IPS-20b (cell line): ENCODE results near the gene ICAM2.

ENCODE experiments used
- H3K27ac ChIP-seq: one replicate; pipeline ENCODE4 v1.5.1; 2013; ENCODE audit warnings: low read length
- H3K27me3 ChIP-seq: 2 replicates; pipeline ENCODE4 v1.6.1; 2013; ENCODE audit warnings: mild to moderate bottlenecking, low read length, inconsistent platforms; ENCODE audit not compliant: insufficient read depth
- H3K36me3 ChIP-seq: 2 replicates; pipeline ENCODE4 v1.6.1; 2013; ENCODE audit warnings: low read depth, mild to moderate bottlenecking, inconsistent platforms, low read length, moderate library complexity; ENCODE audit not compliant: insufficient read depth
- H3K4me1 ChIP-seq: 2 replicates; pipeline ENCODE4 v1.6.1; 2013; ENCODE audit warnings: mild to moderate bottlenecking, control low read depth, inconsistent platforms, low read length, moderate library complexity; ENCODE audit not compliant: insufficient read depth
- H3K4me3 ChIP-seq: 2 replicates; pipeline ENCODE4 v1.5.1; 2013; ENCODE audit warnings: mild to moderate bottlenecking, low read length, inconsistent platforms
- H3K9ac ChIP-seq: 2 replicates; pipeline ENCODE4 v1.6.1; 2013; ENCODE audit warnings: low read depth, mild to moderate bottlenecking, inconsistent platforms, low read length, moderate library complexity
- H3K9me3 ChIP-seq: 2 replicates; pipeline ENCODE4 v1.6.1; 2013; ENCODE audit warnings: mild to moderate bottlenecking, low read depth, low read length, inconsistent platforms; ENCODE audit not compliant: insufficient read depth

The ICAM2 gene

GRCh38 chr17:63976702-63977101 lies 43.7 kb downstream of the ICAM2 start:
- Histone ChIP-seq H3K27me3 (no peaks in the 10 kb centered on the region), H3K4me3 (no peak overlapping the region), H3K4me1 (no peaks in the 10 kb centered on the region; the same call in 1 of the 2 replicates), H3K9ac (no peak overlapping the region), H3K9me3 (peaks cover under 1% of the 10 kb centered on the region; the same call in 1 of the 2 replicates), H3K27ac (no peak overlapping the region), H3K36me3 (no peaks in the 10 kb centered on the region)

DNA sequence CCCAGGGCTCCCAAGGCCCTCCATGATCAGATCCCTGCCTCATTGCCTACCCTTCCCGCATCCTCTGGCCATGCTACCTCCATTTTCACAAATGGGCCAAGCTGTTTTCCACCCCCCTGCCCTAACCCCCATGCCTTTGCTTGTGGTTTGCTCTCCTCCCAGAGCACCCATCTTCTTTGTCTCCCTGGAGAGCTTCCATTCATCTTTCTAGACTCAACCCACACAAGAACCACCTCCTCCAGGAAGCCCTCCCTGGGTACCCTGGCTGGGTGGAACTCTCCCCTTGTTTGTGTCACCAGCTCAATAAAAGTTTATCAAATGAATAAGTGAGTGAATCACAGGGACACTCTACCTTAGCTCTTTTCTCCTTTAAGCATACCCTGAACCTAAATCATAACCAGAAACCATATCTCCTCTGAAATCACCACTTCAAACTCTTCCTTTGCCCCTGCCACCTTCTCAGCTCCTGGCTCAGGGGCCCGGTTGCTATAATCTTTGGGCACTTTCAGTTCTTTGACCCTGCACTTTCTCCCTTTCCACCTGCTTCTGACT lies 44.8 kb downstream of the ICAM2 start:
- H3K4me3 ChIP-seq: no peak overlapping the region
- no peak overlapping the region for H3K9ac ChIP-seq
- H3K27ac ChIP-seq: no peak overlapping the region
- H3K9me3 ChIP-seq: no peaks in the 10 kb centered on the region
- no peaks in the 10 kb centered on the region for H3K27me3 ChIP-seq
- no peaks in the 10 kb centered on the region for H3K36me3 ChIP-seq
- H3K4me1 ChIP-seq: no peaks in the 10 kb centered on the region; the same call in 1 of the 2 replicates

DNA sequence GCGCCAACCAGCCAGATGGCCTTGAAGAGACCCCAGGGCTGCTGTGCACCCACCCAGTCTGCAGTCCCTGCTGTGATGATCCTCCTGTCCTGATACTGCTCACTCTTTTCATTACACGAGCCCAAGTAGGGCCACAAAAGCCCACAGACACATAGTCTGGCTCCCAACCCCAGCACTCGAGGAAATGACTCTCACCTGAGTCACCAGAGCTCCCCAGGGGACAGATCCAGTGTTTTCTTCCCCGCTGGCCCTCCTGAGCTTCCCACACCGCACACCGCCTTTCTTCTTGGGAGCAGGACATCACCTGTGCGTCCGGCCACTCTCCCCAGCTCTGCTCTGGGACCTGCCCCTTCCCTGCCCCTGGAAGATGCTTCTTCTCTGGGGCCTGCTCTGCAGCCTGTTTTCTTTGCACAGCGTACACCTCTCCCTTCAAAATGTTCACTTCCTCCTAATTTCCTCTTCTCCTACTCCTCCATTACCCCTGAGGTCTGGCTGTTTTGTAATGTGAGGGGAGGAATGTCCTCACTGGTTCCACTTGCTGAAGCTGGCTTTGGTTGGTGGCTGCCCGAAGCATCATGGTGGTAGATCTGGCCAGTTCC lies 45.7 kb downstream of the ICAM2 start:
- Histone ChIP-seq H3K27me3 (no peaks in the 10 kb centered on the region), H3K4me3 (no peak overlapping the region), H3K27ac (no peak overlapping the region), H3K4me1 (no peaks in the 10 kb centered on the region; the same call in 1 of the 2 replicates), H3K36me3 (no peaks in the 10 kb centered on the region), H3K9me3 (no peaks in the 10 kb centered on the region), H3K9ac (no peak overlapping the region)

- Histone ChIP-seq H3K4me3 (no peak overlapping the region), H3K9ac (no peak overlapping the region)
Observed at GRCh38 chr17:63973930-63974593, 46.4 kb downstream of the ICAM2 start.

GRCh38 chr17:63973247-63973646 lies 47.2 kb downstream of the ICAM2 start:
- no peaks in the 10 kb centered on the region for H3K36me3 ChIP-seq
- no peaks in the 10 kb centered on the region for H3K27me3 ChIP-seq
- no peaks in the 10 kb centered on the region; the same call in 1 of the 2 replicates for H3K4me1 ChIP-seq
- H3K27ac ChIP-seq: no peak overlapping the region
- H3K9ac ChIP-seq: no peak overlapping the region
- no peaks in the 10 kb centered on the region for H3K9me3 ChIP-seq
- no peak overlapping the region for H3K4me3 ChIP-seq

More at GRCh38 chr17:63973930-63974593, 46.4 kb downstream of the ICAM2 start:
- no peaks in the 10 kb centered on the region for H3K9me3 ChIP-seq
- no peak overlapping the region for H3K27ac ChIP-seq
- no peaks in the 10 kb centered on the region for H3K27me3 ChIP-seq
- no peaks in the 10 kb centered on the region for H3K36me3 ChIP-seq
- no peaks in the 10 kb centered on the region; the same call in 1 of the 2 replicates for H3K4me1 ChIP-seq

DNA sequence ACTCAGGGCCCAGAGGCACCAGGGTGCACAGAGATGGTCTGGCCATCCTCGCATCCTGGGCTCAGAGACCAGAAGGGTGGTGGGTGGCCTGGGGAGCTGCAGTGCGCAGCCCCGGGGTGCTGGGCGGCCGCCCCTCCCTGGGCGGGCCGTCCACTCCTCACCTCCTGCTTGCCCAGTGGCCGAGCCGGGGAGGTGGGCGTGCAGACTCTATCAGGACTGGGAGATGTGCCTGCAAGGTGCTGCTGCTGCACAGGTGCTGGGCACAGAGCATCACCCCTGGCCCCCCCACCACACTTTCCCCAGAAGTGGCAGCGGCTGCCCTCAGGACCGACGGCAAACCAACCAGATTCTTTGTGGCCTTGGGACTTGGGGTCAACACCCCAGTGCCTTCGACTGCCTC lies 47.6 kb downstream of the ICAM2 start, which contains the start of gene SCN4A:
TSS of gene SCN4A (minus strand) at position 123 of the 400 bp plus-strand sequence. CDS start at position 46, 77 bp downstream.
- Histone ChIP-seq H3K4me3 (no peak within 1 kb of the TSS), H3K4me1 (no peaks in the 10 kb centered on the region; the same call in 1 of the 2 replicates), H3K27me3 (no peaks in the 10 kb centered on the region), H3K36me3 (no peaks in the 10 kb centered on the region), H3K9ac (no peak within 1 kb of the TSS), H3K9me3 (no peaks in the 10 kb centered on the region), H3K27ac (no peak within 1 kb of the TSS)

- Histone ChIP-seq H3K27me3 (no peaks in the 10 kb centered on the region), H3K27ac (no peak overlapping the region), H3K4me3 (no peak overlapping the region), H3K9ac (no peak overlapping the region), H3K9me3 (no peaks in the 10 kb centered on the region), H3K36me3 (no peaks in the 10 kb centered on the region), H3K4me1 (no peaks in the 10 kb centered on the region)
Observed at GRCh38 chr17:63969278-63969677, 51.2 kb downstream of the ICAM2 start.

DNA sequence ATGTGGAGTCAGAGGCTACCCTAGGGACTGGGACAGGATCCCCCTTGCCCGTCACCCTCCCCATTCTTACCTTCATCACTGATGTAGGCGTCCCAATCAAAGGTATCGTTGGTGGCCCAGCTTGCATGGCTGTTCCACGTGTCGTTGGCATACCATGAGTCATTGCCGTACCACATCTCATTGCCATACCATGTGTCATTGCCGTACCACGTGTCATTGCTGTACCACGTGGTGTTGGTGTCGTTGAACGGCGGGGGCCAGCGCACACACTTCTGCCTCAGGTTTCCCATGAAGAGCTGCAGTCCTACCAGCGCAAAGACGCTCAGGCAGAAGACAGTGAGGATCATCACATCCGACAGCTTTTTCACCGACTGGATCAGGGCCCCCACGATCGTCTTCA lies 52.5 kb downstream of the ICAM2 start:
- H3K9ac ChIP-seq: no peak overlapping the region

GRCh38 chr17:63966646-63967264 lies 53.7 kb downstream of the ICAM2 start:
- H3K9me3 ChIP-seq: no peaks in the 10 kb centered on the region
- no peak overlapping the region for H3K9ac ChIP-seq
- no peak overlapping the region for H3K27ac ChIP-seq
- H3K4me3 ChIP-seq: no peak overlapping the region
- no peaks in the 10 kb centered on the region for H3K36me3 ChIP-seq
- H3K27me3 ChIP-seq: no peaks in the 10 kb centered on the region
- peaks cover 7% of the 10 kb centered on the region for H3K4me1 ChIP-seq

More for the DNA sequence above, 52.5 kb downstream of the ICAM2 start:
- Histone ChIP-seq H3K27ac (no peak overlapping the region), H3K4me3 (no peak overlapping the region), H3K27me3 (no peaks in the 10 kb centered on the region), H3K36me3 (no peaks in the 10 kb centered on the region), H3K4me1 (no peaks in the 10 kb centered on the region), H3K9me3 (no peaks in the 10 kb centered on the region)

DNA sequence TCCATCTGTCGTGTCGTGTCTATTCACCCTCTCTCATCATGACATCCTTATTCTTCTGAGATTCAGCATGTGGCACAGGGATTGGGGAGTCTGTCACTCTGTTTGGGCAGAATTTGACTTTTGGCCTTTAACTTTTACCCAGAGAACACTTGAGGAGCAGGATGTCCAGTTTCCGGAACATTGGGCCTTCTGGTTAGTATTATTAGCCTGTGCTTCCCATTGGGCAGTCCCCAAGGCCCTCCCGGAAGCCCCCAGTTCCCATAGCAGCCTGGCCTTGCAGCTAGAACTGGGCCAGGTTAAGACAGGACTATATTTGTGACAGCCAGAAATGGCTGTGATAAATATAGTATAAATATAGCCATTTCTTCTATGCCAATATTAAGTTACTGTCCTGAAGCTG lies 57.3 kb downstream of the ICAM2 start:
- Histone ChIP-seq H3K27ac (no peak overlapping the region), H3K4me1 (peaks cover 13% of the 10 kb centered on the region), H3K36me3 (no peaks in the 10 kb centered on the region), H3K27me3 (no peaks in the 10 kb centered on the region), H3K9me3 (no peaks in the 10 kb centered on the region), H3K4me3 (no peak overlapping the region), H3K9ac (no peak overlapping the region)

GRCh38 chr17:63962298-63962744 lies 58.1 kb downstream of the ICAM2 start:
- Histone ChIP-seq H3K9me3 (no peaks in the 10 kb centered on the region), H3K27ac (no peak overlapping the region), H3K4me1 (peaks cover 13% of the 10 kb centered on the region), H3K9ac (no peak overlapping the region), H3K4me3 (peak overlapping the region; percentile 31; the same call in 1 of the 2 replicates), H3K27me3 (no peaks in the 10 kb centered on the region), H3K36me3 (no peaks in the 10 kb centered on the region)
